GM23338 (cell line): ENCODE measurements around the gene GLUD1. TPM values are rescaled to one million over a fixed set of nuclear protein-coding genes. Genes with fewer than 3 reads are reported as not detected.
A peak's percentile ranks its signal among the peaks of the same experiment; 100 is the strongest.

Experiments
- ATAC-seq: fragments of 200-7000 bp; cut with Tn5 transposase; 3 replicates; pipeline ENCODE4 v1.9.1; 2020
- DNase-seq: peaks from one replicate; pipeline ENCODE4 v3.0.0-alpha.2; 2015; ENCODE audit warnings: low spot score
- H2AFZ ChIP-seq: fragments of 200-600 bp; sonication (generic); 2 replicates; pipeline ENCODE4 v1.8.0; 2016; ENCODE audit warnings: antibody characterized with exemption, mild to moderate bottlenecking, moderate library complexity
- H3F3A ChIP-seq: fragments of 200-600 bp; sonication (generic); replicated peaks from 2 replicates; pipeline ENCODE4 v1.8.0; 2017; ENCODE audit warnings: antibody characterized with exemption, mixed run types, low read depth
- H3K27ac ChIP-seq: fragments of 200-600 bp; sonication (generic); 2 replicates; pipeline ENCODE4 v1.6.1; 2016; ENCODE audit warnings: low read depth
- H3K27me3 ChIP-seq: fragments of 200-600 bp; sonication (generic); 2 replicates; pipeline ENCODE4 v1.8.0; 2016; ENCODE audit warnings: mild to moderate bottlenecking, mixed run types, moderate library complexity; ENCODE audit not compliant: insufficient read depth
- H3K36me3 ChIP-seq: fragments of 200-600 bp; sonication (generic); 2 replicates; pipeline ENCODE4 v1.8.0; 2016; ENCODE audit warnings: mild to moderate bottlenecking; ENCODE audit not compliant: insufficient read depth
- H3K4me1 ChIP-seq: fragments of 200-600 bp; sonication (generic); 2 replicates; pipeline ENCODE4 v1.8.0; 2016; ENCODE audit warnings: mild to moderate bottlenecking, moderate library complexity; ENCODE audit not compliant: insufficient read depth
- H3K4me2 ChIP-seq: fragments of 200-600 bp; sonication (generic); 2 replicates; pipeline ENCODE4 v1.7.1; 2017; ENCODE audit warnings: mixed run types
- H3K4me3 ChIP-seq: fragments of 200-600 bp; sonication (generic); 2 replicates; pipeline ENCODE4 v1.6.1; 2016; ENCODE audit warnings: mixed run types
- H3K79me2 ChIP-seq: fragments of 200-600 bp; sonication (generic); replicated peaks from 2 replicates; pipeline ENCODE4 v1.8.0; 2017; ENCODE audit warnings: mild to moderate bottlenecking; ENCODE audit not compliant: insufficient read depth
- H3K9me2 ChIP-seq: fragments of 200-600 bp; sonication (generic); 2 replicates; pipeline ENCODE4 v1.8.0; 2017; ENCODE audit not compliant: insufficient read depth
- H4K20me1 ChIP-seq: fragments of 200-600 bp; sonication (generic); replicated peaks from 2 replicates; pipeline ENCODE4 v1.8.0; 2017; ENCODE audit warnings: mild to moderate bottlenecking; ENCODE audit not compliant: insufficient read depth
- H3K27ac Mint-ChIP-seq: 2 replicates; pipeline ENCODE4 v1.8.0; 2020; ENCODE audit warnings: inconsistent platforms, mild to moderate bottlenecking, moderate library complexity, mixed read lengths
- H3K27me3 Mint-ChIP-seq: 3 replicates; pipeline ENCODE4 v1.8.0; 2022; ENCODE audit warnings: low read depth, mild to moderate bottlenecking, moderate library complexity, mixed read lengths, inconsistent platforms; ENCODE audit not compliant: insufficient read depth, poor library complexity
- H3K36me3 Mint-ChIP-seq: 3 replicates; pipeline ENCODE4 v1.8.0; 2021; ENCODE audit warnings: low read depth, mild to moderate bottlenecking, inconsistent platforms, moderate library complexity, mixed read lengths
- H3K4me1 Mint-ChIP-seq: 3 replicates; pipeline ENCODE4 v1.8.0; 2020; ENCODE audit warnings: mild to moderate bottlenecking, inconsistent platforms, mixed read lengths
- H3K4me3 Mint-ChIP-seq: 3 replicates; pipeline ENCODE4 v1.8.0; 2021; ENCODE audit warnings: moderate library complexity, mild to moderate bottlenecking, inconsistent platforms, mixed read lengths
- H3K9me3 Mint-ChIP-seq: 3 replicates; pipeline ENCODE4 v1.8.0; 2020; ENCODE audit warnings: moderate library complexity, mild to moderate bottlenecking, inconsistent platforms, mixed read lengths
- CREB1 ChIP-seq: fragments of 250-450 bp; sonication (Bioruptor Pico); IDR thresholded peaks from 2 replicates; pipeline ENCODE4 v1.5.0; 2020; ENCODE audit warnings: low read depth, mild to moderate bottlenecking, moderate library complexity
- EZH2 ChIP-seq: fragments of 200-600 bp; sonication (generic); IDR thresholded peaks from one replicate; pipeline ENCODE4 v1.8.0; 2017; ENCODE audit warnings: antibody characterized with exemption, mild to moderate bottlenecking, low read depth; ENCODE audit not compliant: unreplicated experiment
- STAT1 ChIP-seq: IDR thresholded peaks from one replicate; pipeline ENCODE4 v1.6.1; 2016; ENCODE audit warnings: antibody characterized with exemption; ENCODE audit not compliant: unreplicated experiment
- polyA plus RNA-seq: library from polyadenylated mRNA; unstranded; fragments of >200 nt; fragmentation: Nextera tagmentation; extraction: Ambion mirVana; gene quantifications from 2 replicates; pipeline ENCODE4 v1.2.1, GENCODE V29; 2016
- total RNA-seq: library from RNA; depleted of rRNA; stranded (reverse); fragments of >200 nt; shearing (Covaris generic); gene quantifications from 2 replicates; pipeline ENCODE4 v1.2.3, GENCODE V29; 2014
- TF ChIP-seq, protein P1 (sequence below), 2 experiments: fragments of 200-600 bp in 1 of 2; sonication (generic) in 1 of 2; conservative IDR thresholded peaks; 2 replicates each; pipeline versions ENCODE4 v1.5.1 to v1.6.1; 2016 to 2017; ENCODE audit warnings: antibody characterized with exemption in 2 of 2, low read depth in 2 of 2, mild to moderate bottlenecking in 2 of 2, moderate library complexity in 1 of 2
- TF ChIP-seq, protein P2 (sequence below): fragments of 250-450 bp; sonication (Bioruptor Pico); IDR thresholded peaks from 2 replicates; pipeline ENCODE4 v1.5.0; 2020; ENCODE audit warnings: mild to moderate bottlenecking, moderate library complexity
- TF ChIP-seq, protein P3 (sequence below): IDR thresholded peaks from 2 replicates; pipeline ENCODE4 v1.6.1; 2016; ENCODE audit warnings: antibody characterized with exemption

The GLUD1 gene
- total and polyA plus RNA-seq, 2 experiments from 2014 or later, result 44.7 to 144 TPM

DNA sequence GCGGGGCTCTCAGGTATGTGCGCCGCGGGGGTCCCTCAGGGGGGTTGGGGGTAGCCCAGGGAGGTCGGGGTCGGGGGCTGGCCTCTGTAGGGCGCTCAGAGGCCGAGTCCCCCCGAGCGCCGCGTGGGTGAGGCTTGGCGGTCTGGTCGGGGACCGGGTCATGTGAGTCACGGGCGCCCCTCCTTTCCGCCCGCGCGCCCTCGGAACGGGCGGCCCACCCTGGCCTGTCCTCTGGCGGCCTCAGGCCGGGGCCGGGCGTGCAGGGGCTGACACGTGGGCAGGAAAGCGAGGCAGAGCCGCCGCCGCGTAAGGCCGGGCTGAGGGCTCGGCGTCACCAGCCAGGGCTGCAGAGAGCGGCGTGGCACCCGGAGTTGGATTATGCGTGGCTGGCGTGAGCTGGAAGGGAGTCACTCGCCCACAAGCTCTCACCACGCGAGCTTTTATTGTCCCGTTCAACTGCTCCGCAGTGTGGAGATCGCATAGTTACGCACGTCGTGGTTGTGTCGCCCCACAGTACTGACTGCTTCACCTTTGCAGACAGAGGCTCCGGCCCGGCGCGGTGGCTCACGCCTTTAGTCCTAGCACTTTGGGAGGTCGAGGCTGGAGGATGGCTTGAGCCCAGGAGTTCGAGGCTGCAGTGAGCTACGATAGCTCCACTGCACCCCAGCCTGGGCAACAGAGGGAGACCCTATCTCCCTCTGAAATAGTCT, 748 bp upstream of the GLUD1 start:
- no peaks in the 10 kb centered on the region for H4K20me1 ChIP-seq
- H3K79me2 ChIP-seq, result peaks cover 61% of the 10 kb centered on the region
- no peaks in the 10 kb centered on the region for H3K36me3 ChIP-seq
- no peaks in the 10 kb centered on the region for H3K27me3 ChIP-seq
- peak overlapping the region; percentile 76; the same call in 1 of the 2 replicates for H2AFZ ChIP-seq
- peak; percentile 59 for ATAC-seq
- no peaks in the 10 kb centered on the region for H3K9me2 ChIP-seq
- H3K4me1 ChIP-seq, result peaks cover 18% of the 10 kb centered on the region
- peaks cover 25% of the 10 kb centered on the region for H3K4me1 Mint-ChIP-seq
- peak overlapping the region; percentile 81 for H3K4me3 Mint-ChIP-seq
- TF ChIP-seq STAT1 (no peak), CREB1 (0 out of 2 replicates have a peak, but pooled peaks have one; percentile 15), EZH2 (no peak)
- TF ChIP-seq, protein P1, sequence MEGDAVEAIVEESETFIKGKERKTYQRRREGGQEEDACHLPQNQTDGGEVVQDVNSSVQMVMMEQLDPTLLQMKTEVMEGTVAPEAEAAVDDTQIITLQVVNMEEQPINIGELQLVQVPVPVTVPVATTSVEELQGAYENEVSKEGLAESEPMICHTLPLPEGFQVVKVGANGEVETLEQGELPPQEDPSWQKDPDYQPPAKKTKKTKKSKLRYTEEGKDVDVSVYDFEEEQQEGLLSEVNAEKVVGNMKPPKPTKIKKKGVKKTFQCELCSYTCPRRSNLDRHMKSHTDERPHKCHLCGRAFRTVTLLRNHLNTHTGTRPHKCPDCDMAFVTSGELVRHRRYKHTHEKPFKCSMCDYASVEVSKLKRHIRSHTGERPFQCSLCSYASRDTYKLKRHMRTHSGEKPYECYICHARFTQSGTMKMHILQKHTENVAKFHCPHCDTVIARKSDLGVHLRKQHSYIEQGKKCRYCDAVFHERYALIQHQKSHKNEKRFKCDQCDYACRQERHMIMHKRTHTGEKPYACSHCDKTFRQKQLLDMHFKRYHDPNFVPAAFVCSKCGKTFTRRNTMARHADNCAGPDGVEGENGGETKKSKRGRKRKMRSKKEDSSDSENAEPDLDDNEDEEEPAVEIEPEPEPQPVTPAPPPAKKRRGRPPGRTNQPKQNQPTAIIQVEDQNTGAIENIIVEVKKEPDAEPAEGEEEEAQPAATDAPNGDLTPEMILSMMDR (conservative IDR thresholded peaks at IDR 0.05; ENCODE audit: low read depth in 2 of 2), result no peak
- TF ChIP-seq, protein P2, sequence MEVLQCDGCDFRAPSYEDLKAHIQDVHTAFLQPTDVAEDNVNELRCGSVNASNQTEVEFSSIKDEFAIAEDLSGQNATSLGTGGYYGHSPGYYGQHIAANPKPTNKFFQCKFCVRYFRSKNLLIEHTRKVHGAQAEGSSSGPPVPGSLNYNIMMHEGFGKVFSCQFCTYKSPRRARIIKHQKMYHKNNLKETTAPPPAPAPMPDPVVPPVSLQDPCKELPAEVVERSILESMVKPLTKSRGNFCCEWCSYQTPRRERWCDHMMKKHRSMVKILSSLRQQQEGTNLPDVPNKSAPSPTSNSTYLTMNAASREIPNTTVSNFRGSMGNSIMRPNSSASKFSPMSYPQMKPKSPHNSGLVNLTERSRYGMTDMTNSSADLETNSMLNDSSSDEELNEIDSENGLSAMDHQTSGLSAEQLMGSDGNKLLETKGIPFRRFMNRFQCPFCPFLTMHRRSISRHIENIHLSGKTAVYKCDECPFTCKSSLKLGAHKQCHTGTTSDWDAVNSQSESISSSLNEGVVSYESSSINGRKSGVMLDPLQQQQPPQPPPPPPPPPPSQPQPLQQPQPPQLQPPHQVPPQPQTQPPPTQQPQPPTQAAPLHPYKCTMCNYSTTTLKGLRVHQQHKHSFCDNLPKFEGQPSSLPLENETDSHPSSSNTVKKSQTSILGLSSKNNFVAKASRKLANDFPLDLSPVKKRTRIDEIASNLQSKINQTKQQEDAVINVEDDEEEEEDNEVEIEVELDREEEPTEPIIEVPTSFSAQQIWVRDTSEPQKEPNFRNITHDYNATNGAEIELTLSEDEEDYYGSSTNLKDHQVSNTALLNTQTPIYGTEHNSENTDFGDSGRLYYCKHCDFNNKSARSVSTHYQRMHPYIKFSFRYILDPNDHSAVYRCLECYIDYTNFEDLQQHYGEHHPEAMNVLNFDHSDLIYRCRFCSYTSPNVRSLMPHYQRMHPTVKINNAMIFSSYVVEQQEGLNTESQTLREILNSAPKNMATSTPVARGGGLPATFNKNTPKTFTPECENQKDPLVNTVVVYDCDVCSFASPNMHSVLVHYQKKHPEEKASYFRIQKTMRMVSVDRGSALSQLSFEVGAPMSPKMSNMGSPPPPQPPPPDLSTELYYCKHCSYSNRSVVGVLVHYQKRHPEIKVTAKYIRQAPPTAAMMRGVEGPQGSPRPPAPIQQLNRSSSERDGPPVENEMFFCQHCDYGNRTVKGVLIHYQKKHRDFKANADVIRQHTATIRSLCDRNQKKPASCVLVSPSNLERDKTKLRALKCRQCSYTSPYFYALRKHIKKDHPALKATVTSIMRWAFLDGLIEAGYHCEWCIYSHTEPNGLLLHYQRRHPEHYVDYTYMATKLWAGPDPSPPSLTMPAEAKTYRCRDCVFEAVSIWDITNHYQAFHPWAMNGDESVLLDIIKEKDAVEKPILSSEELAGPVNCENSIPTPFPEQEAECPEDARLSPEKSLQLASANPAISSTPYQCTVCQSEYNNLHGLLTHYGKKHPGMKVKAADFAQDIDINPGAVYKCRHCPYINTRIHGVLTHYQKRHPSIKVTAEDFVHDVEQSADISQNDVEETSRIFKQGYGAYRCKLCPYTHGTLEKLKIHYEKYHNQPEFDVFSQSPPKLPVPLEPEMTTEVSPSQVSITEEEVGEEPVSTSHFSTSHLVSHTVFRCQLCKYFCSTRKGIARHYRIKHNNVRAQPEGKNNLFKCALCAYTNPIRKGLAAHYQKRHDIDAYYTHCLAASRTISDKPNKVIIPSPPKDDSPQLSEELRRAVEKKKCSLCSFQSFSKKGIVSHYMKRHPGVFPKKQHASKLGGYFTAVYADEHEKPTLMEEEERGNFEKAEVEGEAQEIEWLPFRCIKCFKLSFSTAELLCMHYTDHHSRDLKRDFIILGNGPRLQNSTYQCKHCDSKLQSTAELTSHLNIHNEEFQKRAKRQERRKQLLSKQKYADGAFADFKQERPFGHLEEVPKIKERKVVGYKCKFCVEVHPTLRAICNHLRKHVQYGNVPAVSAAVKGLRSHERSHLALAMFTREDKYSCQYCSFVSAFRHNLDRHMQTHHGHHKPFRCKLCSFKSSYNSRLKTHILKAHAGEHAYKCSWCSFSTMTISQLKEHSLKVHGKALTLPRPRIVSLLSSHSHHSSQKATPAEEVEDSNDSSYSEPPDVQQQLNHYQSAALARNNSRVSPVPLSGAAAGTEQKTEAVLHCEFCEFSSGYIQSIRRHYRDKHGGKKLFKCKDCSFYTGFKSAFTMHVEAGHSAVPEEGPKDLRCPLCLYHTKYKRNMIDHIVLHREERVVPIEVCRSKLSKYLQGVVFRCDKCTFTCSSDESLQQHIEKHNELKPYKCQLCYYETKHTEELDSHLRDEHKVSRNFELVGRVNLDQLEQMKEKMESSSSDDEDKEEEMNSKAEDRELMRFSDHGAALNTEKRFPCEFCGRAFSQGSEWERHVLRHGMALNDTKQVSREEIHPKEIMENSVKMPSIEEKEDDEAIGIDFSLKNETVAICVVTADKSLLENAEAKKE, result no peak
- TF ChIP-seq, protein P3, sequence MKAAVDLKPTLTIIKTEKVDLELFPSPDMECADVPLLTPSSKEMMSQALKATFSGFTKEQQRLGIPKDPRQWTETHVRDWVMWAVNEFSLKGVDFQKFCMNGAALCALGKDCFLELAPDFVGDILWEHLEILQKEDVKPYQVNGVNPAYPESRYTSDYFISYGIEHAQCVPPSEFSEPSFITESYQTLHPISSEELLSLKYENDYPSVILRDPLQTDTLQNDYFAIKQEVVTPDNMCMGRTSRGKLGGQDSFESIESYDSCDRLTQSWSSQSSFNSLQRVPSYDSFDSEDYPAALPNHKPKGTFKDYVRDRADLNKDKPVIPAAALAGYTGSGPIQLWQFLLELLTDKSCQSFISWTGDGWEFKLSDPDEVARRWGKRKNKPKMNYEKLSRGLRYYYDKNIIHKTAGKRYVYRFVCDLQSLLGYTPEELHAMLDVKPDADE, result no peak
- H3K36me3 Mint-ChIP-seq, result peaks cover 14% of the 10 kb centered on the region
- H3K4me2 ChIP-seq, result peak overlapping the region; percentile 75
- DNase-seq, result peak; percentile 69
- H3K27ac Mint-ChIP-seq, result 0 out of 2 replicates have a peak overlapping the region, but pooled peaks have one; percentile 52
- H3F3A ChIP-seq, result no peaks in the 10 kb centered on the region
- H3K4me3 ChIP-seq, result peak overlapping the region; percentile 61
- H3K9me3 Mint-ChIP-seq, result peaks cover 3% of the 10 kb centered on the region; the same call in 1 of the 3 replicates
- H3K27ac ChIP-seq, result no peak overlapping the region
- peaks cover 10% of the 10 kb centered on the region for H3K27me3 Mint-ChIP-seq
